Measurements from ENCODE around the gene MMP14.
A peak's percentile ranks its signal among the peaks of the same experiment; 100 is the strongest.
"Not testable (repeated sequence)": the region's sequence is repeated elsewhere in the genome, so short reads cannot be mapped to it uniquely, and the experiment has no call there.

MMP14 gene

GRCh38 chr14:22836301-22837113, at the start of gene MMP14:
TSS of gene MMP14 (plus strand) at chr14:22836585. CDS start at chr14:22836818, 233 bp downstream.
- peak; percentile 92 for DNase-seq (ENCODE audit: low spot score)

DNA sequence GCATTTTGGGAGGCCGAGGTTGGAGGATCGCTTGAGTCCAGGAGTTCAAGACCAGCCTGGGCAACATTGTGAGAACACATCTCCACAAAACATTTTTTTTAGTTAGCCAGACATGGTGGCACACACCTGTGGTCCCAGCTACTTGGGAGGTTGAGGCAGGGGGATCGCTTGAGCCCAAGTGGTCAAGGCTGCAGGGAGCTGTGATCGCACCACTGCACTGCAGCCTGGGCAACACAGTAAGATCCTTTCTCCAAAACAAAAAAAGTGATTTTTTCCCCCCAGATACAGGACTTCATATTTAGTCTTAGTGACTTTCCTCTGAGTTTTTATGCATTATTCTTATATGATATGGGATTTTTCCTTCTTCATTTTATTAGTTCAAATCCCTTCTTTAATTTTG, 49.7 kb upstream of the MMP14 start:
- no peak for DNase-seq (ENCODE audit: low spot score)

GRCh38 chr14:22791301-22791700, 45.1 kb upstream of the MMP14 start:
- DNase-seq (ENCODE audit: low spot score): peak; percentile 58

DNA sequence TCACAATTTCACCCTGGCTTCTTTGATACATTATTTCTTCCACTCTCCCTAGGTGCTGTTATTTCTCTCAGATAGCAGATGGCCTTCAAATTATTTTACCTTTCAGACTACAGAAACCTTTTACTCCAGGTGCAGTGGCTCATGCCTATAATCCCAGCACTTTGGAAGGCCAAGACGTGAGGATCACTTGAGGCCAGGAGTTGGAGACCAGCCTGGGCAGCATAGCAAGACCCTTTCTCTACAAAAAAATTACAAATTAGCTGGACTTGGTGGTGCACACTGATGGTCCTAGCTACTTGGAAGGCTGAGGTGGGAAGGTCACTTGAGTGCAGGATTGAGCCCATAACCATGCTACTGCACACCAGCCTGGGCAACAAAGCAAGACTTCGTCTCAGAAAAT, 44.2 kb upstream of the MMP14 start:
- no peak for DNase-seq (ENCODE audit: low spot score)

DNA sequence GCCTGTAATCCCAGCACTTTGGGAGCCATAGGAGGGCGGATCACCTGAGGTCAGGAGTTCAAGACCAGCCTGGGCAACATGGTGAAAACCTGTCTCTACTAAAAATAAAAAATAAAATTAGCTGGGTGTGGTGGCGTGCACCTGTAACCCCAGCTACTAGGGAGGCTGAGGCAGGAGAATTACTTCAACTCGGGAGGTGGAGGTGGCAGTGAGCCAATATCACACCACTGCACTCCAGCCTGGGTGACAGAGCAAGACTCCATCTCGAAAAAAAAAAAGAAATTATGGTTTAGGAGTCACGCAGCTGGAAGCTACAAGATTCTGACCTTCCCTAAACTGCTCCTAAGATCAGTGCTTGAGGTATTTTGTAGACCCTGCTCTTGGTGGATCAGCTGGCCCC, 42.8 kb upstream of the MMP14 start:
- not testable (repeated sequence) for DNase-seq (ENCODE audit: low spot score)

GRCh38 chr14:22793976-22794375, 42.4 kb upstream of the MMP14 start:
- DNase-seq (ENCODE audit: low spot score): no peak

- no peak for DNase-seq (ENCODE audit: low spot score)
These were observed 41.8 kb upstream of the MMP14 start for GRCh38 chr14:22794551-22794951.

- DNase-seq (ENCODE audit: low spot score): no peak
These were observed 40.2 kb upstream of the MMP14 start for GRCh38 chr14:22796087-22796707.

- DNase-seq (ENCODE audit: low spot score): no peak
These were observed 39.1 kb upstream of the MMP14 start for GRCh38 chr14:22797017-22797917.

DNA sequence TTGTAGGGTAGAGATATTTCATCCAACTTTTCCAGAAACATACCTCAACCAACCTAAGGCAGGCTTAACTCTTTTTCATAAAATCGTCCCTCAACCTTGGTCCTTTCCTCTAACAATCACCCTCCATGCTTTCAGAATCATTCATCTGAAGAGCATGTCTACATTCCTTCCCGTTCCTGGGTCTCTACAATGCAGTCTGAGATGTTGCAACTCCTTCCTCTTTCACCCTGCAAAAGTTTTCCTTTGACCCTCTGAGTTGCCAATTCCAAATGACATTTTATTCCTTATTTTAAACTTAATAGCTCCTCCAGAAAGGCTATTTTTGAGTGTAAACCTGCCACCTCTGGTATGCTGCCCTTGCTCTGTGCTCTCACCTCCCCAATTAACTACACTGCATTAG, 37.9 kb upstream of the MMP14 start:
- no peak for DNase-seq (ENCODE audit: low spot score)

DNA sequence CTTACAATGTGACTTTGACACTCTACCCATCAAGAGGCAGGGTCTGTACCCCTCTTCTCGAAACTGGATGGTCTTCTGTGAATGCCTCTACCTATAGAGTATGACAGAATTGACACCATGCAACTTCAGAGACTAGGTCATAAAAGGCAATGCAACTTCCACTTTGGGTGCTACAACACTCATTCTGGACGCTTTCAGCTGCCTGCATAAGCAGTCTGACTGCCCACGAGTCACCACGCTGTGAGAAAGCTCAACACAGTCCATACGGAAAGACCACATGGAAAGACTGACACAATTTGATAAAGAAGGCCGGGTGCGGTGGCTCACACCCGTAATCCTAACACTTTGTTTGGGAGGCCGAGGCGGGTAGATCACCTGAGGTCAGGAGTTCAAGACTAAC, 36.0 kb upstream of the MMP14 start:
- DNase-seq (ENCODE audit: low spot score): no peak

GRCh38 chr14:22801716-22802115, 34.7 kb upstream of the MMP14 start:
- no peak for DNase-seq (ENCODE audit: low spot score)

DNA sequence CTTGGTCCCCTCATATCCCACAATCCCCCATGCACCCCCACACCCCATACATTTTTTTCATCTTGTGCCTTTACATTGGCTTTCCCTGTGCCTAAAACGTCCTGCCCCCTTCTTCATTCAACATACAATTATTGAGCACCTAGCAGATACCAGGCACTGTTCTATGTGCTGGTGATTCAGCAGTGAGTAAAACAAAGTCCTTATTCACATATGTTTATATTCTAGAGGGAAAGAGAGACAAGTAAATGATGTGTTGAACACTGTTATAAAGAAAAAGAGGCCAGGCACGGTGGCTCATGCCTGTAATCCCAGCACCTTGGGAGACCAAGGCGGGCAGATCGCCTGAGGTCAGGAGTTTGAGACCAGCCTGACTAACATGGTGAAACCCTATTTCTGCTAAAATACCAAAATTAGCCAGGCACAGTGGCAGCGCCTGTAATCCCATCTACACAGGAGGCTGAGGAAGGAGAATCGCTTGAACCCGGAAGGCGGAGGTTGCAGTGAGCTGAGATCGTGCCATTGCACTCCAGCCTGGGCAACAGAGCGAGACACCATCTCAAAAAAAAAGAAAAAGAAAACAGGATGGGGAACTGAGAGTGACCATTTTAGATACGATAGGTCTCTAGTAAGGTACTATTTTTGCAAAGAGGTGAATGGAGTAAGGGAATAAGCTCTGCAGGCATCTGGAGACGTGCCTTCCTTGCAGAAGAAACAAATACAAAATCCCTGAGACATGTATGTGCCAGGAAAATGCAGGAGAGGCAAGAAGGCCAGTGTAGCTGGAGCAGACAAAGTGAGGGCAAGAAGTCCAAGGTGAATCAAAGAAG, 33.3 kb upstream of the MMP14 start:
- no peak for DNase-seq (ENCODE audit: low spot score)

- DNase-seq (ENCODE audit: low spot score): no peak
These were observed 32.8 kb upstream of the MMP14 start for GRCh38 chr14:22803687-22803974.

GRCh38 chr14:22805235-22805634, 31.1 kb upstream of the MMP14 start:
- not testable (repeated sequence) for DNase-seq (ENCODE audit: low spot score)

- no peak for DNase-seq (ENCODE audit: low spot score)
These were observed 28.8 kb upstream of the MMP14 start for GRCh38 chr14:22807432-22808087.

- DNase-seq (ENCODE audit: low spot score): no peak
These were observed 27.8 kb upstream of the MMP14 start for GRCh38 chr14:22808388-22809209.

DNA sequence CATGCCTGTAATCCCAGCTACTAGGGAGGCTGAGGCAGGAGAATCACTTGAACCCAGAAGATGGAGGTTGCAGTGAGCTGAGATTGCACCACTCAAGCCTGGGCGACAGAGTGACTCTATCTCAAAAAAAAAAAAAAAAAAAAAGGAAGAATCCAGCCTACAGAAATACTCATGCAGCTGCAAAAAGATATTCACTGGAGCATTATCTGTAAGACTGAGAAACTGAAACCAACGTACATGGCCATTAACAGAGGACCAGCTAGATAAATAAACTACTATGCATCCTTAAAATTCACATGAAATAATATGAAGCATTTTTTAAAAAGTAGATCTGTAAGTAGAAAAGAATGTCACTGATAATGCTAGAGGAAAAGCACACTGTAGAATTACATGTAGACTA, 24.7 kb upstream of the MMP14 start:
- DNase-seq (ENCODE audit: low spot score): no peak

DNA sequence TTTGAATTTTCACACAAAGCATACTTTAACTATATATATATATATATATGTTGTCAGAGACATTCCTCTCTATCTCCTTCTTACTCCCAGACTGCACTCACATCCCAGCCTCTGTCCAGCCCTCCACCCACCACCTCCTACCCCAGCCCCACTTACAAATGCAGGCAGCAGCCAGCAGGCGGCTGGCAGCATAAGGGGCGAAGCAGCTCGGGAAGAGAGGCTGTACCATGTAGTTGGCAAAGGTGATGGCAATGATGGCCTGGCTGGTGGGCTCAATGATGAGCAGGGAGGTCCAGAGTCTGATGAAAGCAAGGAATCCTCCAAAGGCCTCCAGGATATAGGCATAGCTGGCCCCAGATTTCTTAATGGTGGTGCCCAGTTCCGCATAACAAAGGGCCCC, 23.6 kb upstream of the MMP14 start:
- no peak for DNase-seq (ENCODE audit: low spot score)

DNA sequence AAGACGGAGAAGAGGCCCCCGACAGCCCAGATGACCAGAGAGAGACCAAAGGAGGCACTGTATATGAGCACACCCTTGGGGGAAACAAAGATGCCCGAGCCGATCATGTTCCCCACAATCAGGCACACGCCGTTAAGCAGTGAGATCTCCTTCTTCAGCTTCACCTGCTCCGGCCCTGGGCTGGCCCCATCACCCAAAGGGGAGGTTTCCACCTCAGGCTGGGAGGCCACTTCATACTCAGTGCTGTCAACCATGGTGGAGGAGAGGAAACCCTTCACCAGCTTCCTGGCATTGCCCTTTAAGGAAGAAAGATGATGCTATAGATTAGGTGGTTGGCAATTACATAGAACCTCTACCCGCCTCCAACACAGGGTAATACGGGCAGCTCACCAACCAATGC, 23.2 kb upstream of the MMP14 start:
- no peak for DNase-seq (ENCODE audit: low spot score)

- no peak for DNase-seq (ENCODE audit: low spot score)
These were observed 22.0 kb upstream of the MMP14 start for GRCh38 chr14:22814373-22814772.
